Astrocyte of the spinal cord (primary cell): ENCODE results near the gene SNX17.

ENCODE experiments used
- DNase-seq: peaks from one replicate; pipeline ENCODE4 v3.0.0; 2011; ENCODE audit warnings: low read depth, low spot score
- H3K4me3 ChIP-seq: 2 replicates; pipeline ENCODE4 v1.5.1; 2011; ENCODE audit warnings: low read depth, mild to moderate bottlenecking, low read length, moderate library complexity
- in situ Hi-C: cut with HindIII; loops from 2 replicates; pipeline ENCODE4 v1.10.0; 2017; ENCODE audit warnings: low sequenced_read_pairs
- TF ChIP-seq, protein P1 (sequence below): IDR thresholded peaks from 2 replicates; pipeline ENCODE4 v1.5.1; 2012; ENCODE audit warnings: low read depth, mild to moderate bottlenecking, low read length, inconsistent platforms

Gene SNX17

DNA sequence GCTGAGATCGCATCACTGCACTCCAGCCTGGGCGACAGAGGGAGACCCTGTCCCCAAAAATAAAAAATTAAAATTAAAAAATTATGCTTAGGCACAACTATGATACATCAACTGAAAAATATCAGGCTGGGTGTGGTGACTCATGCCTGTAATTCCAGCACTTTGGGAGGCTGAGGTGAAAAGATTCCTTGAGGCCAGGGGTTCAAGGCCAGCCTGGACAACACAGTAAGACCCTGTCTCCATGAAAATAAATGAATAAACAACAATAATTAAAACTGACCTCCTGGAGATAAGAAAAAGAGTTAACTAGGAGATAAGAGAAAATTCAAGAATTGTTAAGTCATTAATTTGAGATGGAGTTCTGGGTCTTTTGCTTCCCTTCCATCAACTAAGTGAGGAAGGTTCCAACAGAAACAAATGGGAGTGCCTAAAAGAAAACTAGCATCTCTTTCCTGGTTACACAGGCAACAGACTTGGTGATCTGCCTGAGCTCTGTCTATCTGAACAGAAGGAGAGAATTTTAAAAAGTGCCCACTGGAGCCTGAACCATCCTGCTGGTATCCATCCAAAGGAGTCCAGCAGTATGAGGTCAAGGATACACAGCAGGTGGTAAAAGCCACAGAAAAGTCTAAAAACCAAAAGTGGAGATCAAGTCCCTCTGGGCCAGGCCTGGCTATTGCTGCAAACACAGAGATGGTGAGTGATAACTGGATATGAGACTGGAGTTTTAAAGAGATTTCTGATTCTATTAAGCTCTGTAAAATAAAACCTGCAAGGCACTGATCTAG is 30.1 kb downstream of the SNX17 start:
- DNase-seq, result peak; percentile 59
- TF ChIP-seq, protein P1, sequence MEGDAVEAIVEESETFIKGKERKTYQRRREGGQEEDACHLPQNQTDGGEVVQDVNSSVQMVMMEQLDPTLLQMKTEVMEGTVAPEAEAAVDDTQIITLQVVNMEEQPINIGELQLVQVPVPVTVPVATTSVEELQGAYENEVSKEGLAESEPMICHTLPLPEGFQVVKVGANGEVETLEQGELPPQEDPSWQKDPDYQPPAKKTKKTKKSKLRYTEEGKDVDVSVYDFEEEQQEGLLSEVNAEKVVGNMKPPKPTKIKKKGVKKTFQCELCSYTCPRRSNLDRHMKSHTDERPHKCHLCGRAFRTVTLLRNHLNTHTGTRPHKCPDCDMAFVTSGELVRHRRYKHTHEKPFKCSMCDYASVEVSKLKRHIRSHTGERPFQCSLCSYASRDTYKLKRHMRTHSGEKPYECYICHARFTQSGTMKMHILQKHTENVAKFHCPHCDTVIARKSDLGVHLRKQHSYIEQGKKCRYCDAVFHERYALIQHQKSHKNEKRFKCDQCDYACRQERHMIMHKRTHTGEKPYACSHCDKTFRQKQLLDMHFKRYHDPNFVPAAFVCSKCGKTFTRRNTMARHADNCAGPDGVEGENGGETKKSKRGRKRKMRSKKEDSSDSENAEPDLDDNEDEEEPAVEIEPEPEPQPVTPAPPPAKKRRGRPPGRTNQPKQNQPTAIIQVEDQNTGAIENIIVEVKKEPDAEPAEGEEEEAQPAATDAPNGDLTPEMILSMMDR, result no peak
- in situ Hi-C loops, result no loop called here
- no peak overlapping the region for H3K4me3 ChIP-seq

DNA sequence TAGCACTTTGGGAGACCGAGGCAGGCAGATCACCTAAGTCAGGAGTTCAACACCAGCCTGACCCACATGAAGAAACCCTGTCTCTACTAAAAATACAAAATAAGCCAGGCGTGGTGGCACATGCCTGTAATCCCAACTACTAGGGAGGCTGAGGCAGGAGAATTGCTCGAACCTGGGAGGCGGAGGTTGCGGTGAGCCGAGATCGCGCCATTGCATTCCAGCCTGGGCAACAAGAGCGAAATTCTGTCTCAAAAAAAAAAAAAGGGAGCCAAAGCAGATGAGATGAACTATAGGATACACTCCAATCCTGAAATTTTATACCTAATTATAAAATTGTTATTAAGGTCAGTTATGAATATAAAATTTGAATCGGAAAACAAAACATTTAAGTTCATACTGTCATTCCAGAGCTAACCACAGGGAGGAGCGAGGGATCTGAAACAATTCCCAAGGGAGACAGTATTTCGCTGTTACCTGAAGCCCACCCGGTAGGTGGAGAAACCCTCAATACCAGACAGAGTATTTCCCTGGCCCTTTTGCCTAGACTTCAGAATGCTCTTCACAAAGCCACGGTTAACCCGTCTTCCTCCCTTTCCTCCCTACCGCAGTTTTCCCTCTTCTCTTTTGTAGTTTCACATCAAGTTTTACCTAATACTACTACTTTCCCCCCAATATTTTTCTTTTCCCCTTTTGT is 37.5 kb downstream of the SNX17 start:
- DNase-seq, result peak; percentile 54
- TF ChIP-seq, protein P1, result peak; percentile 59
- H3K4me3 ChIP-seq, result peak overlapping the region; percentile 64
- in situ Hi-C loops, result no loop called here

DNA sequence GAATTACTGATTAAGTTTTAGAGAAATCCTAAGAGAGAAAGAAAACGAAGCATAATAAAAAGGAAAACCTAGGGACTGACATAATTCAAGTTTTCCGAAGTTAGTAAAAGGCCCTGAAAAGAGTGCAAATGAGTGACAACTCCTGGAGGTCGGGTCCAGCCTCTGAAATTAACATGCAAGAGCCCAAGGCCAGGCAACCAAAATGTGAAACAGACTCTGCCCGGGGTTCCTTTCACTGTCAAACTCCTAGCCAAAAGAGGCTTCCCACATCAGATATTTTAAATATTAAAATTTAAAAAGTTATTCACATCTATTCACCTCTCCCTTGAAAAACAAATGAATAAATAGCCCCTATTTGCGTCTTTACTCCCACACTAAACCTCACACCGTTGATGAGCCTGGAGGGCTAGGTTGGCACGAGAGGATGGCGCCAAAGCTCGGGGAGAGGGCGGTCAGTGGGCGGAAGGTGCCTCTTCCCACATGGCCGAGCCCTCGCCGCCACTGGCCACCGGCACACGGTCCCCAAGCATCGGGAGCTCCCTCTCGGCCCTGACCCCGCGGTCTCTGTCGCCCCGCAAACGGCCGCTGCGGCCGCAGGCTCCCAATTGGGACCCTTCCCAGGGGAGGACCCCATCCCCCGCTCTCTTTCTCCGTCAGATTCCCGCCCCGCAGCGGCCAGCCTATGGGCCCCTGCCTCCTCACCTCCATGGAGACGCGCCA is 38.3 kb downstream of the SNX17 start:
- H3K4me3 ChIP-seq, result peak overlapping the region; percentile 64
- in situ Hi-C loops, result no loop called here
- TF ChIP-seq, protein P1, result no peak
- no peak for DNase-seq

DNA sequence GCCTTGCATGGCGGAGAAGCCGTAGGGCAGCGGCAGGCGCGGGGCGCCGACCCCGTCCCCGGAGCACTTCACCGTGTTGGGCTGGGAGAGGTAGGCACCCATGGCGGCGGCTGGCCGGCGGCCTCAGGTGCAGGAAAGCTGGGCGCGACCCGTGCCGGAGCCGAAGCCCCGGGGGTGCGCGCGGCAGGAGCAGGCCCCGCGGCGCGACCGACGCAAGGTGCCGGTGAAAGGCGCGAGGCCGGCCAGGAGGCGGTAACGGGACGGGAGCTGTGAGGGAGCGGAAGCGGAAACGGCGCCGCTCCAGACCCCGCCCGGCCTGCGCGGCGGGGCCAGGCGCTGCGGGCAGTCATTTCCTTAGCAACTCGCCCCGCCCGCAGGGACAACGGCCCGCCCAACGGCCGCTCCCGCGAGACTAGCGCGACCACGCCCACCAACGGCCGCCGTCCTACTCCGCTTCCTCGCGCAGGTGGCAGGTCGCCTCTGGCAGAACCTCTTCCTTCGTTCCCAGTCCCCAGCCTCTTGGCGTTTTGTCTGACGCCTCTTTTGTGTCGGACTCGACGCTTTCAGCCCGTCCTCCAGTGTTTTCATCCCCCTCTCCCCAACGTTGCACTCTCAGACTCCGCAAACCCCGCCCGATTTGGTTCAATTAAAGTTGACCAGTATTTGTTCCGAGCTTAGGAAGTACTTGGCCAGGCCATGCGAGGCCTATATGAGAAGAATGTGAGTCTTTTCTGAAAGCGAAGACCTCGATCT is 39.1 kb downstream of the SNX17 start, which contains the start of gene PPM1G:
Gene PPM1G (minus strand): TSS at position 271 of the 753 bp plus-strand sequence. CDS start 169 bp downstream, at position 102.
- H3K4me3 ChIP-seq, result peak within 1 kb of the TSS; percentile 64
- TF ChIP-seq, protein P1, result no peak
- in situ Hi-C loops, result no loop called here
- peak; percentile 93 for DNase-seq

DNA sequence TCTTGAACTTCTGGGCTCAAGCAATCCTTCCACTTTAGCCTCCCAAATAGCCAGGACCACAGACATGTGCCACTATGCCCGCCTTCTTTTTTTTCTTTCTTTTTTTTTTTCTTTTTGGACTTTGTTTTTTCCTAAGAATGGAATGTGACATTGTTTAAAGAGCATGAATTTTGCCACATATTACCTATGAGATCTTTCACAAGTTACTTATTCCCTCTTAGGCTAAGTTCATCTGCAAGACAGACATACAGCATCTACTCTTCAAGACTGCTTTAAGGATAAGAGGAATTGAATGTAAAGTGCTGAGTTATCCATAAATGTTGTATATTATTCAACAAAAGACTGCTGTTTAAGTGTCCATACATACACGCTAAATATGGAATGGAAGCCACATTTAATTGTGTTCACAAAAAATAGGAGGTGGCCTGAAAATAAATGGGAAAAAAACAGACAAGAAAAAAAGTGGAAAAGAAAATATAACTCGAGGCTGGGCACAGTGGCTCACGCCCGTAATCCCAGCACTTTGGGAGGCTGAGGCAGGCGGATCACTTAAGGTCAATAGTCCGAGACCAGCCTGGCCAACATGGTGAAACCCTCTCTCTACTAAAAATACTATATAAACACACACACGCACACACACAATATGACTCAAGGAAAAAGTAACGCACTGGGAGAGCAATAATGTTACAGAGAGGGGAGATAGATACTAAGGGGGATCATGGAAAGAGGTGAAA is 42.2 kb downstream of the SNX17 start:
- no peak for DNase-seq
- TF ChIP-seq, protein P1, result no peak
- no peak overlapping the region for H3K4me3 ChIP-seq
- in situ Hi-C loops, result no loop called here
